Right lobe of liver (tissue), 4 donors: Measurements from ENCODE around the gene TGFBR3L.

Experiments
- CTCF ChIP-seq, 4 donors: fragments of 200-600 bp in 3 of 4; fragments of 450-650 bp in 1 of 4; IDR thresholded peaks; one replicate each; pipeline versions ENCODE4 v1.5.1 to v1.8.0; 2016 to 2022; ENCODE audit warnings: antibody characterized with exemption in 4 of 4, mild to moderate bottlenecking in 2 of 4
- POLR2A ChIP-seq: fragments of 450-650 bp; IDR thresholded peaks from one replicate; pipeline ENCODE4 v1.6.1; 2017; ENCODE audit warnings: antibody characterized with exemption, mild to moderate bottlenecking
- donor health status: DM: no; HTN: no; CAD: no.
- donor health status: DM: no; HTN: no; CAD: no.
- donor health status: DM: no; HTN: yes; CAD: no.

- no peak for TF ChIP-seq CTCF (IDR thresholded peaks at IDR 0.05)
- TF ChIP-seq POLR2A: peak; percentile 50
These were observed 5.2 kb downstream of the TGFBR3L start, which contains the start of gene SNAPC2 for GRCh38 chr19:7919610-7920518.
